Body of pancreas (tissue), 4 donors: ENCODE data around the gene RELN. TPM values are rescaled to one million over a fixed set of nuclear protein-coding genes. Genes with fewer than 3 reads are reported as not detected.
"Not testable (repeated sequence)": the region's sequence is repeated elsewhere in the genome, so short reads cannot be mapped to it uniquely, and the experiment has no call there.

ENCODE experiments used
- ATAC-seq: fragments of 150-250 bp; one replicate; pipeline ENCODE4 v1.9.1; 2016
- DNase-seq, 4 donors: peaks; one replicate each; pipeline ENCODE4 v3.0.0-alpha.2; 2019
- H3K27ac ChIP-seq, 4 donors: fragments of 200-600 bp; sonication (generic); 1 replicate in 3 of 4; 2 replicates in 1 of 4; pipeline versions ENCODE4 v1.5.1 to v1.6.1; 2016 to 2019; ENCODE audit warnings: mild to moderate bottlenecking in 1 of 4, mixed read lengths in 1 of 4, moderate library complexity in 1 of 4
- H3K27me3 ChIP-seq, 2 donors: fragments of 200-600 bp; sonication (generic); one replicate each; pipeline ENCODE4 v1.6.0; 2016; ENCODE audit warnings: mild to moderate bottlenecking in 1 of 2
- H3K36me3 ChIP-seq, 2 donors: fragments of 200-600 bp; sonication (generic); replicated peaks in 1 of 2; 2 replicates each; pipeline ENCODE4 v1.5.1; 2016; ENCODE audit warnings: low read depth in 2 of 2; ENCODE audit not compliant: insufficient read depth in 1 of 2
- H3K4me1 ChIP-seq: fragments of 200-600 bp; sonication (generic); one replicate; pipeline ENCODE4 v1.6.0; 2016
- H3K4me3 ChIP-seq, 2 donors: fragments of 200-600 bp; sonication (generic); 1 replicate in 1 of 2; 2 replicates in 1 of 2; pipeline ENCODE4 v1.5.1; 2016 to 2019
- H3K9me3 ChIP-seq, 3 donors: fragments of 200-600 bp; sonication (generic); 1 replicate in 2 of 3; 2 replicates in 1 of 3; pipeline ENCODE4 v1.5.1; 2016
- POLR2A ChIP-seq, 3 donors: fragments of 450-650 bp; IDR thresholded peaks; one replicate each; pipeline ENCODE4 v1.6.1; 2016; ENCODE audit warnings: antibody characterized with exemption in 3 of 3, mild to moderate bottlenecking in 2 of 3
- WGBS, 2 donors: methylation state at CpG; one replicate each; pipeline ENCODE4 v1.1.5; 2017; 5-methylcytosine and 5-hydroxymethylcytosine counted together
- intact Hi-C: fragments of 100-400 bp; cut with DNase I; formaldehyde crosslinking; loops from one replicate; pipeline ENCODE4 v1.15.1; 2023
- total RNA-seq, 2 donors: library from RNA; depleted of rRNA; stranded (reverse); fragments of >200 nt; gene quantifications; one replicate each; pipeline ENCODE4 v1.1.0, GENCODE V29; 2016
- TF ChIP-seq, protein P1 (sequence below), 7 experiments: fragments of 450-650 bp in 4 of 7; fragments of 200-600 bp in 3 of 7; sonication (generic) in 3 of 7; IDR thresholded peaks; one replicate each; pipeline ENCODE4 v1.5.1; 2016 to 2019; ENCODE audit warnings: antibody characterized with exemption in 7 of 7

The RELN gene
- total RNA-seq, 2 donors from 2014 or later: 0.33 to 3.9 TPM

DNA sequence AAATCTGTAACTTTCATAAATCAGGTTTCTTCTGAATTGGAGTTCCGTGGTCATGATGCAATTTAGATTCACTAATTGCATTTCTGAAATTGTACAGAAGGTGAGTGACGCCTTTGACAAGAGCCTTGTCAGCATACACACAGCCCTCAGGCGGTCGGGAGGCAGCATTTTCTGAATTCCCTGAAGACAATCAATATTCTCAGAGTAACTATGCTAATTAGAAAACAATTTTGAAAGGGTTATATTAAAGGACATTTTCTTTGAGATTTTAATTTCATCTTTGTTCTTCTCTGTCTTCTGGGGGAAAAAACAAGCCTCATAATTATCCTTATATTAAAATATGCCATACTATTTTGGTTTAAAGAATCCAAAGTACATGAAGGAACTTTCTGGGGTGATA, 488.3 kb downstream of the RELN start:
- TF ChIP-seq, protein P1, sequence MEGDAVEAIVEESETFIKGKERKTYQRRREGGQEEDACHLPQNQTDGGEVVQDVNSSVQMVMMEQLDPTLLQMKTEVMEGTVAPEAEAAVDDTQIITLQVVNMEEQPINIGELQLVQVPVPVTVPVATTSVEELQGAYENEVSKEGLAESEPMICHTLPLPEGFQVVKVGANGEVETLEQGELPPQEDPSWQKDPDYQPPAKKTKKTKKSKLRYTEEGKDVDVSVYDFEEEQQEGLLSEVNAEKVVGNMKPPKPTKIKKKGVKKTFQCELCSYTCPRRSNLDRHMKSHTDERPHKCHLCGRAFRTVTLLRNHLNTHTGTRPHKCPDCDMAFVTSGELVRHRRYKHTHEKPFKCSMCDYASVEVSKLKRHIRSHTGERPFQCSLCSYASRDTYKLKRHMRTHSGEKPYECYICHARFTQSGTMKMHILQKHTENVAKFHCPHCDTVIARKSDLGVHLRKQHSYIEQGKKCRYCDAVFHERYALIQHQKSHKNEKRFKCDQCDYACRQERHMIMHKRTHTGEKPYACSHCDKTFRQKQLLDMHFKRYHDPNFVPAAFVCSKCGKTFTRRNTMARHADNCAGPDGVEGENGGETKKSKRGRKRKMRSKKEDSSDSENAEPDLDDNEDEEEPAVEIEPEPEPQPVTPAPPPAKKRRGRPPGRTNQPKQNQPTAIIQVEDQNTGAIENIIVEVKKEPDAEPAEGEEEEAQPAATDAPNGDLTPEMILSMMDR (IDR thresholded peaks at IDR 0.05): no peak
- TF ChIP-seq POLR2A (IDR thresholded peaks at IDR 0.05): no peak
- Histone ChIP-seq H3K9me3 (no peaks in the 10 kb centered on the region), H3K27ac (no peak overlapping the region), H3K27me3 (no peaks in the 10 kb centered on the region), H3K36me3 (no peaks in the 10 kb centered on the region), H3K4me1 (no peaks in the 10 kb centered on the region), H3K4me3 (no peak overlapping the region)
- intact Hi-C loops: no loop called here
- ATAC-seq: no peak
- 64 to 65% methylated on average over 4 of the region's 4 CpGs for whole genome bisulfite sequencing, 2 donors
- no peak for DNase-seq

GRCh38 chr7:103499976-103500375, 489.5 kb downstream of the RELN start:
- intact Hi-C loops: no loop called here
- TF ChIP-seq POLR2A (IDR thresholded peaks at IDR 0.05): no peak
- TF ChIP-seq, protein P1 (IDR thresholded peaks at IDR 0.05): no peak
- Histone ChIP-seq H3K27ac (no peak overlapping the region), H3K4me1 (no peaks in the 10 kb centered on the region), H3K4me3 (no peak overlapping the region), H3K36me3 (no peaks in the 10 kb centered on the region), H3K9me3 (no peaks in the 10 kb centered on the region), H3K27me3 (no peaks in the 10 kb centered on the region)
- no peak for ATAC-seq
- WGBS, 2 donors: 65 to 69% methylated on average over 1 of the region's 1 CpG
- no peak for DNase-seq

DNA sequence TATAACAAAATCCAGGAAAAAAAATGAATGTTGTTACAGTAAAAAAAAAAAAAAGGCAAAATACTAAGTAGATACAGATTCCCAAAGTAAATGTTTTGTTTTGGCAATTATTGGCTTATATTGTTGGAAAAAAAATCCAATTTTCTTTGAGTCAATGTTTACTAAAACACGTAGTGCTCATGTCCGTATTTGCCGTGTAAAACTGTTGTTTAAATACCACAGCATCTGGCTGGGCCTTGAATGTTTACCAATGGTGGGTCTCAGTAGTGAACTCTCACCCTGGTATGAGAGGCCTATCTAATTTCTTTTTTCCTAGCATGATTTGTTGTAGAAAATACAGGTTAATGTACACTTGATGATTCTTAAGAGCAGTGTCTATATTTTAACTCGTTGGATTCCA, 502.0 kb downstream of the RELN start:
- Histone ChIP-seq H3K4me1 (no peaks in the 10 kb centered on the region), H3K9me3 (no peaks in the 10 kb centered on the region), H3K27me3 (no peaks in the 10 kb centered on the region), H3K4me3 (no peak overlapping the region), H3K27ac (no peak overlapping the region), H3K36me3 (no peaks in the 10 kb centered on the region)
- TF ChIP-seq POLR2A (IDR thresholded peaks at IDR 0.05): no peak
- TF ChIP-seq, protein P1 (IDR thresholded peaks at IDR 0.05): no peak
- intact Hi-C loops: no loop called here
- ATAC-seq (no peak), DNase-seq (no peak)
- WGBS, 2 donors: 49 to 53% methylated on average over 4 of the region's 4 CpGs

DNA sequence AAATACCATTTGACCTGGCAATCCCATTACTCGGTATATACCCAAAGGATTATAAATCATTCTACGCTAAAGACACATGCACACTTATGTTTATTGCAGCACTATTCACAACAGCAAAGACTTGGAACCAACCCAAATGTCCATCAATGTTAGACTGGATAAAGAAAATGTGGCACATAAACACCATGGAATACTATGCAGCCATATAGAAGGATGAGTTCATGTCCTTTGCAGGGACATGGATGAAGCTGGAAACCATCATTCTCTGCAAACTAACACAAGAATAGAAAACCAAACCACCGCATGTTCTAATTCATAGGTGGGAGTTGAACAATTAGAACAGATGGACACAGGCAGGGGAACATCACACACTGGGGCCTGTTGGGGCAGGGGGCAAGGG, 502.6 kb downstream of the RELN start:
- intact Hi-C loops: not testable (repeated sequence)
- WGBS, 2 donors: 70 to 92% methylated on average over 3 of the region's 3 CpGs

DNA sequence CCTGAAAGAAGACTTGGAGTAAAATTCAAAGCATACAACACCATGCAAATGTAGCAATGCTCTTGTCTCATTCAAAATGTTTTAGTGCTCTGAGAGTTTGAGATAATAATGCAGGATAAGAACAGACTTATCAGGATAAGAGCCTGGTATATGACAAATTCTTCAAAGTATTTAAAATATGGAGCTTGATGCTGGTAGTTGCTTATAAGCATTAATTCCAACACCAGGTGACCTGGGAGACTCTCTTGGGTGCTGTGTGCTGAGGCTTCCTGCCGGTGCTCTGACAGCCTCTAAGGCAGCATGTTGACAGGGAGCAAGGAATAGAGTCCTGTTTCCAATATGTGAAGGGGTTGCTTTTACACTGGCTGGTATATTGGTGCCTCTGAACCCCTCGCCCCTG, 508.7 kb downstream of the RELN start:
- Histone ChIP-seq H3K27me3 (no peaks in the 10 kb centered on the region), H3K27ac (no peak overlapping the region), H3K9me3 (no peaks in the 10 kb centered on the region), H3K4me3 (no peak overlapping the region), H3K4me1 (no peaks in the 10 kb centered on the region), H3K36me3 (no peaks in the 10 kb centered on the region)
- no peak for ATAC-seq
- DNase-seq: no peak
- WGBS, 2 donors: 52 to 65% methylated on average over 2 of the region's 2 CpGs
- TF ChIP-seq, protein P1 (IDR thresholded peaks at IDR 0.05): no peak
- no peak for TF ChIP-seq POLR2A (IDR thresholded peaks at IDR 0.05)
- intact Hi-C loops: no loop called here

More for the DNA sequence above, 502.6 kb downstream of the RELN start:
- H3K9me3 ChIP-seq, DNase-seq, H3K4me1 ChIP-seq, H3K4me3 ChIP-seq, ATAC-seq, H3K27ac ChIP-seq, H3K36me3 ChIP-seq, H3K27me3 ChIP-seq: not testable (repeated sequence)
